Esophagus squamous epithelium (tissue), 5 donors: Measurements from ENCODE around the gene TEX44. TPM values are rescaled to one million over a fixed set of nuclear protein-coding genes. Genes with fewer than 3 reads are reported as not detected.
A peak's percentile ranks its signal among the peaks of the same experiment; 100 is the strongest.

Experiments used
- DNase-seq: peaks from one replicate; lab custom pipeline; 2025; lab: John Stamatoyannopoulos, UW
- H3K27ac ChIP-seq, 4 donors: fragments of 200-600 bp; sonication (generic); one replicate each; pipeline ENCODE4 v1.5.1; 2016 to 2019; ENCODE audit warnings: mild to moderate bottlenecking in 1 of 4
- H3K27me3 ChIP-seq, 4 donors: fragments of 200-600 bp; sonication (generic); 1 replicate in 3 of 4; 2 replicates in 1 of 4; pipeline versions ENCODE4 v1.5.1 to v1.6.0; 2017 to 2021; ENCODE audit warnings: antibody characterized with exemption in 1 of 4
- H3K36me3 ChIP-seq, 3 donors: fragments of 200-600 bp; sonication (generic); one replicate each; pipeline ENCODE4 v1.5.1; 2016 to 2019
- H3K4me1 ChIP-seq, 3 donors: fragments of 200-600 bp; sonication (generic); one replicate each; pipeline ENCODE4 v1.5.1; 2017 to 2019
- H3K4me3 ChIP-seq, 4 donors: fragments of 200-600 bp; sonication (generic); 1 replicate in 3 of 4; 2 replicates in 1 of 4; pipeline ENCODE4 v1.5.1; 2016 to 2019; ENCODE audit warnings: mild to moderate bottlenecking in 2 of 4, moderate library complexity in 1 of 4
- H3K9me3 ChIP-seq, 3 donors: fragments of 200-600 bp; sonication (generic); one replicate each; pipeline ENCODE4 v1.5.1; 2016 to 2019
- CTCF ChIP-seq, 6 experiments: fragments of 450-650 bp in 4 of 6; fragments of 200-600 bp in 2 of 6; sonication (generic) in 2 of 6; IDR thresholded peaks; one replicate each; pipeline ENCODE4 v1.5.1; 2016 to 2019; ENCODE audit warnings: antibody characterized with exemption in 6 of 6, mild to moderate bottlenecking in 4 of 6, moderate library complexity in 4 of 6
- POLR2A ChIP-seq, 4 donors: fragments of 450-650 bp; IDR thresholded peaks; one replicate each; pipeline ENCODE4 v1.6.1; 2017; ENCODE audit warnings: antibody characterized with exemption in 4 of 4, mild to moderate bottlenecking in 4 of 4, moderate library complexity in 3 of 4
- WGBS, 2 donors: methylation state at CpG; one replicate each; pipeline ENCODE4 v1.1.5; 2018; 5-methylcytosine and 5-hydroxymethylcytosine counted together
- intact Hi-C: fragments of 100-400 bp; cut with DNase I; formaldehyde crosslinking; loops from one replicate; pipeline ENCODE4 v1.15.0; 2022
- total RNA-seq, 4 donors: library from RNA; depleted of rRNA; stranded (reverse); fragments of >200 nt; gene quantifications; one replicate each; pipeline ENCODE4 v1.1.0, GENCODE V29; 2016
- donor health status: DM: yes; HTN: yes; CAD: no.

The TEX44 gene
- total RNA-seq, 4 donors from 2014 or later: not detected

GRCh38 chr2:231612456-231613330 lies 20.0 kb downstream of the TEX44 start:
- TF ChIP-seq POLR2A (IDR thresholded peaks at IDR 0.05) (peak in 1 of 4 donors; percentile 11), CTCF (IDR thresholded peaks at IDR 0.05) (peak; percentile 94 to 99 (median 98))
- intact Hi-C loops: loop anchor here (2.0 to 5.0 kb wide), 2 partner anchors 60 to 98 kb away; no protein-coding TSS in a partner anchor
- no peaks in the 10 kb centered on the region for H3K36me3 ChIP-seq
- DNase-seq: peak; percentile 68
- peak overlapping the region; percentile 90 to 98 (median 94) for H3K27ac ChIP-seq
- H3K4me3 ChIP-seq: peak overlapping the region in 1 of 4 donors; percentile 70
- H3K27me3 ChIP-seq: no peaks in the 10 kb centered on the region
- 8 to 11% methylated on average over 11 to 14 of the region's 21 CpGs for WGBS, 2 donors
- no peaks in the 10 kb centered on the region for H3K9me3 ChIP-seq
- H3K4me1 ChIP-seq: peaks cover 43 to 68% (median 45%) of the 10 kb centered on the region in 3 donors

- H3K4me1 ChIP-seq: peaks cover 43 to 70% (median 46%) of the 10 kb centered on the region in 3 donors
- 1 to 10% methylated on average over 2 to 9 of the region's 9 CpGs for WGBS, 2 donors
- H3K4me3 ChIP-seq: peak overlapping the region; percentile 30 to 70 (median 51)
- no peaks in the 10 kb centered on the region for H3K36me3 ChIP-seq
- intact Hi-C loops: loop anchor here (2.0 to 5.0 kb wide), 2 partner anchors 59 to 98 kb away; no protein-coding TSS in a partner anchor
- peak overlapping the region; percentile 90 to 98 (median 94) for H3K27ac ChIP-seq
- DNase-seq: no peak
- H3K27me3 ChIP-seq: no peaks in the 10 kb centered on the region
- no peaks in the 10 kb centered on the region for H3K9me3 ChIP-seq
- TF ChIP-seq POLR2A (IDR thresholded peaks at IDR 0.05) (no peak), CTCF (IDR thresholded peaks at IDR 0.05) (no peak)
These were observed 20.6 kb downstream of the TEX44 start for GRCh38 chr2:231613331-231613662.

- H3K4me1 ChIP-seq: peaks cover 43 to 70% (median 46%) of the 10 kb centered on the region in 3 donors
- H3K9me3 ChIP-seq: no peaks in the 10 kb centered on the region
- intact Hi-C loops: loop anchor here (2.0 to 5.0 kb wide), 2 partner anchors 58 to 97 kb away; no protein-coding TSS in a partner anchor
- WGBS, 2 donors: 0% methylated on average over 5 to 6 of the region's 86 CpGs
- H3K27me3 ChIP-seq: no peaks in the 10 kb centered on the region
- no peaks in the 10 kb centered on the region for H3K36me3 ChIP-seq
- H3K27ac ChIP-seq: peak overlapping the region; percentile 90 to 98 (median 94)
- H3K4me3 ChIP-seq: peak overlapping the region; percentile 30 to 70 (median 51)
- TF ChIP-seq POLR2A (IDR thresholded peaks at IDR 0.05): peak in 2 of 4 donors; percentile 57 to 72
- TF ChIP-seq CTCF (IDR thresholded peaks at IDR 0.05): peak in 5 of 6 experiments; percentile 18 to 52 (median 28)
- DNase-seq: peak; percentile 50
These were observed 21.2 kb downstream of the TEX44 start for GRCh38 chr2:231613663-231614558.

- 3 to 5% methylated on average over 4 to 21 of the region's 46 CpGs for WGBS, 2 donors
- intact Hi-C loops: loop anchor here (5.0 kb wide), 1 partner anchor 58 kb away; no protein-coding TSS in a partner anchor
- TF ChIP-seq CTCF (IDR thresholded peaks at IDR 0.05): no peak
- TF ChIP-seq POLR2A (IDR thresholded peaks at IDR 0.05): peak in 1 of 4 donors; percentile 20
- Histone ChIP-seq H3K27me3 (no peaks in the 10 kb centered on the region), H3K9me3 (no peaks in the 10 kb centered on the region), H3K27ac (peak overlapping the region; percentile 90 to 98 (median 94)), H3K36me3 (no peaks in the 10 kb centered on the region), H3K4me3 (peak overlapping the region; percentile 30 to 70 (median 51)), H3K4me1 (peaks cover 43 to 70% (median 46%) of the 10 kb centered on the region in 3 donors)
- no peak for DNase-seq
These were observed 21.9 kb downstream of the TEX44 start for GRCh38 chr2:231614559-231615057.
